ENCODE results near the gene BAHCC1.

The BAHCC1 gene

GRCh38 chr17:81487487-81488275, 92.4 kb downstream of the BAHCC1 start (continued):
- TF ChIP-seq ZNF837 (tag by site-specific recombination; IDR thresholded peaks at IDR 0.05) (no peak), ZEB2 (tag by site-specific recombination; IDR thresholded peaks at IDR 0.05) (0 out of 2 replicates have a peak, but pooled peaks have one; percentile 12), ATF2 (tag by site-specific recombination; IDR thresholded peaks at IDR 0.05; ENCODE audit: low read depth) (no peak), KLF9 (tag by site-specific recombination; IDR thresholded peaks at IDR 0.05; ENCODE audit: low read depth) (peak; percentile 29; the same call in 1 of the 2 replicates), ZNF16 (tag by site-specific recombination; IDR thresholded peaks at IDR 0.05; ENCODE audit: low read depth) (no peak), GLIS2 (tag by site-specific recombination; IDR thresholded peaks at IDR 0.05) (peak; percentile 99), ZXDB (tag by site-specific recombination; IDR thresholded peaks at IDR 0.05) (0 out of 2 replicates have a peak, but pooled peaks have one; percentile 34), SCRT1 (tag by site-specific recombination; IDR thresholded peaks at IDR 0.05; ENCODE audit: borderline replicate concordance) (no peak), PBX3 (CRISPR knock-in tag; IDR thresholded peaks at IDR 0.05) (peak; percentile 56; the same call in 1 of the 2 replicates), ZFHX2 (tag by site-specific recombination; conservative IDR thresholded peaks at IDR 0.05) (peak; percentile 85)
- TF ChIP-seq, protein P1, sequence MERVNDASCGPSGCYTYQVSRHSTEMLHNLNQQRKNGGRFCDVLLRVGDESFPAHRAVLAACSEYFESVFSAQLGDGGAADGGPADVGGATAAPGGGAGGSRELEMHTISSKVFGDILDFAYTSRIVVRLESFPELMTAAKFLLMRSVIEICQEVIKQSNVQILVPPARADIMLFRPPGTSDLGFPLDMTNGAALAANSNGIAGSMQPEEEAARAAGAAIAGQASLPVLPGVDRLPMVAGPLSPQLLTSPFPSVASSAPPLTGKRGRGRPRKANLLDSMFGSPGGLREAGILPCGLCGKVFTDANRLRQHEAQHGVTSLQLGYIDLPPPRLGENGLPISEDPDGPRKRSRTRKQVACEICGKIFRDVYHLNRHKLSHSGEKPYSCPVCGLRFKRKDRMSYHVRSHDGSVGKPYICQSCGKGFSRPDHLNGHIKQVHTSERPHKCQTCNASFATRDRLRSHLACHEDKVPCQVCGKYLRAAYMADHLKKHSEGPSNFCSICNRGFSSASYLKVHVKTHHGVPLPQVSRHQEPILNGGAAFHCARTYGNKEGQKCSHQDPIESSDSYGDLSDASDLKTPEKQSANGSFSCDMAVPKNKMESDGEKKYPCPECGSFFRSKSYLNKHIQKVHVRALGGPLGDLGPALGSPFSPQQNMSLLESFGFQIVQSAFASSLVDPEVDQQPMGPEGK (tag by site-specific recombination; IDR thresholded peaks at IDR 0.05): peak; percentile 86; the same call in 1 of the 2 replicates
- TF ChIP-seq, protein P2, sequence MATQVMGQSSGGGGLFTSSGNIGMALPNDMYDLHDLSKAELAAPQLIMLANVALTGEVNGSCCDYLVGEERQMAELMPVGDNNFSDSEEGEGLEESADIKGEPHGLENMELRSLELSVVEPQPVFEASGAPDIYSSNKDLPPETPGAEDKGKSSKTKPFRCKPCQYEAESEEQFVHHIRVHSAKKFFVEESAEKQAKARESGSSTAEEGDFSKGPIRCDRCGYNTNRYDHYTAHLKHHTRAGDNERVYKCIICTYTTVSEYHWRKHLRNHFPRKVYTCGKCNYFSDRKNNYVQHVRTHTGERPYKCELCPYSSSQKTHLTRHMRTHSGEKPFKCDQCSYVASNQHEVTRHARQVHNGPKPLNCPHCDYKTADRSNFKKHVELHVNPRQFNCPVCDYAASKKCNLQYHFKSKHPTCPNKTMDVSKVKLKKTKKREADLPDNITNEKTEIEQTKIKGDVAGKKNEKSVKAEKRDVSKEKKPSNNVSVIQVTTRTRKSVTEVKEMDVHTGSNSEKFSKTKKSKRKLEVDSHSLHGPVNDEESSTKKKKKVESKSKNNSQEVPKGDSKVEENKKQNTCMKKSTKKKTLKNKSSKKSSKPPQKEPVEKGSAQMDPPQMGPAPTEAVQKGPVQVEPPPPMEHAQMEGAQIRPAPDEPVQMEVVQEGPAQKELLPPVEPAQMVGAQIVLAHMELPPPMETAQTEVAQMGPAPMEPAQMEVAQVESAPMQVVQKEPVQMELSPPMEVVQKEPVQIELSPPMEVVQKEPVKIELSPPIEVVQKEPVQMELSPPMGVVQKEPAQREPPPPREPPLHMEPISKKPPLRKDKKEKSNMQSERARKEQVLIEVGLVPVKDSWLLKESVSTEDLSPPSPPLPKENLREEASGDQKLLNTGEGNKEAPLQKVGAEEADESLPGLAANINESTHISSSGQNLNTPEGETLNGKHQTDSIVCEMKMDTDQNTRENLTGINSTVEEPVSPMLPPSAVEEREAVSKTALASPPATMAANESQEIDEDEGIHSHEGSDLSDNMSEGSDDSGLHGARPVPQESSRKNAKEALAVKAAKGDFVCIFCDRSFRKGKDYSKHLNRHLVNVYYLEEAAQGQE (tag by site-specific recombination; IDR thresholded peaks at IDR 0.05): no peak
- TF ChIP-seq, protein P3, sequence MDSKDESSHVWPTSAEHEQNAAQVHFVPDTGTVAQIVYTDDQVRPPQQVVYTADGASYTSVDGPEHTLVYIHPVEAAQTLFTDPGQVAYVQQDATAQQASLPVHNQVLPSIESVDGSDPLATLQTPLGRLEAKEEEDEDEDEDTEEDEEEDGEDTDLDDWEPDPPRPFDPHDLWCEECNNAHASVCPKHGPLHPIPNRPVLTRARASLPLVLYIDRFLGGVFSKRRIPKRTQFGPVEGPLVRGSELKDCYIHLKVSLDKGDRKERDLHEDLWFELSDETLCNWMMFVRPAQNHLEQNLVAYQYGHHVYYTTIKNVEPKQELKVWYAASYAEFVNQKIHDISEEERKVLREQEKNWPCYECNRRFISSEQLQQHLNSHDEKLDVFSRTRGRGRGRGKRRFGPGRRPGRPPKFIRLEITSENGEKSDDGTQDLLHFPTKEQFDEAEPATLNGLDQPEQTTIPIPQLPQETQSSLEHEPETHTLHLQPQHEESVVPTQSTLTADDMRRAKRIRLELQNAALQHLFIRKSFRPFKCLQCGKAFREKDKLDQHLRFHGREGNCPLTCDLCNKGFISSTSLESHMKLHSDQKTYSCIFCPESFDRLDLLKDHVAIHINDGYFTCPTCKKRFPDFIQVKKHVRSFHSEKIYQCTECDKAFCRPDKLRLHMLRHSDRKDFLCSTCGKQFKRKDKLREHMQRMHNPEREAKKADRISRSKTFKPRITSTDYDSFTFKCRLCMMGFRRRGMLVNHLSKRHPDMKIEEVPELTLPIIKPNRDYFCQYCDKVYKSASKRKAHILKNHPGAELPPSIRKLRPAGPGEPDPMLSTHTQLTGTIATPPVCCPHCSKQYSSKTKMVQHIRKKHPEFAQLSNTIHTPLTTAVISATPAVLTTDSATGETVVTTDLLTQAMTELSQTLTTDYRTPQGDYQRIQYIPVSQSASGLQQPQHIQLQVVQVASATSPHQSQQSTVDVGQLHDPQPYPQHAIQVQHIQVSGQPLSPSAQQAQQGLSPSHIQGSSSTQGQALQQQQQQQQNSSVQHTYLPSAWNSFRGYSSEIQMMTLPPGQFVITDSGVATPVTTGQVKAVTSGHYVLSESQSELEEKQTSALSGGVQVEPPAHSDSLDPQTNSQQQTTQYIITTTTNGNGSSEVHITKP (tag by site-specific recombination; IDR thresholded peaks at IDR 0.05): peak; percentile 40; the same call in 1 of the 2 replicates

Measured in HEK293 (cell line).